ENCODE data around the gene ACIN1. TPM values are rescaled to one million over a fixed set of nuclear protein-coding genes. Genes with fewer than 3 reads are reported as not detected.
A peak's percentile ranks its signal among the peaks of the same experiment; 100 is the strongest.

ACIN1 gene
- polyA plus RNA-seq, 4 donors: 53.8 to 228 (median 84.7) TPM

- DNase-seq: no peak
- Histone ChIP-seq H3K4me3 (ENCODE audit: low read depth in 1 of 3, low read length in 3 of 3) (peak overlapping the region; percentile 64 to 91 (median 67)), H3K27me3 (ENCODE audit: control insufficient read depth in 3 of 3, insufficient read depth in 3 of 3, low read length in 3 of 3) (no peaks in the 10 kb centered on the region), H3K27ac (ENCODE audit: low read depth in 1 of 3, low read length in 2 of 3) (peak overlapping the region; percentile 35 to 91 (median 91)), H3K36me3 (ENCODE audit: control insufficient read depth in 3 of 3, insufficient read depth in 2 of 3, low read depth in 1 of 3, low read length in 3 of 3) (peaks cover 3 to 30% (median 4%) of the 10 kb centered on the region in 3 donors), H3K4me1 (ENCODE audit: control insufficient read depth in 3 of 3, insufficient read depth in 2 of 3, low read depth in 1 of 3, low read length in 2 of 3) (peaks cover 4 to 10% (median 8%) of the 10 kb centered on the region in 3 donors), H3K9me3 (ENCODE audit: control insufficient read depth in 2 of 2, insufficient read depth in 1 of 2, low read depth in 1 of 2, low read length in 1 of 2) (no peaks in the 10 kb centered on the region)
- no peak for FAIRE-seq
- 33 to 38% (median 37%) methylated on average over 17 of the region's 17 CpGs for WGBS, 3 donors
Observed at GRCh38 chr14:23033801-23034497, 61.0 kb downstream of the ACIN1 start.

- no peaks in the 10 kb centered on the region for H3K9me3 ChIP-seq (ENCODE audit: control insufficient read depth in 2 of 2, insufficient read depth in 1 of 2, low read depth in 1 of 2, low read length in 1 of 2)
- WGBS, 3 donors: 90 to 94% (median 93%) methylated on average over 10 of the region's 10 CpGs
- H3K36me3 ChIP-seq (ENCODE audit: control insufficient read depth in 3 of 3, insufficient read depth in 2 of 3, low read depth in 1 of 3, low read length in 3 of 3): peaks cover 5 to 30% (median 7%) of the 10 kb centered on the region in 3 donors
- H3K4me3 ChIP-seq (ENCODE audit: low read depth in 1 of 3, low read length in 3 of 3): no peak overlapping the region
- no peak overlapping the region for H3K27ac ChIP-seq (ENCODE audit: low read depth in 1 of 3, low read length in 2 of 3)
- peaks cover 4 to 11% (median 10%) of the 10 kb centered on the region in 3 donors for H3K4me1 ChIP-seq (ENCODE audit: control insufficient read depth in 3 of 3, insufficient read depth in 2 of 3, low read depth in 1 of 3, low read length in 2 of 3)
- DNase-seq: no peak
- H3K27me3 ChIP-seq (ENCODE audit: control insufficient read depth in 3 of 3, insufficient read depth in 3 of 3, low read length in 3 of 3): no peaks in the 10 kb centered on the region
- FAIRE-seq: no peak
Observed at GRCh38 chr14:23033251-23033727, 61.6 kb downstream of the ACIN1 start.

- WGBS, 3 donors: 98% methylated on average over 4 of the region's 4 CpGs
- Histone ChIP-seq H3K36me3 (ENCODE audit: control insufficient read depth in 3 of 3, insufficient read depth in 2 of 3, low read depth in 1 of 3, low read length in 3 of 3) (peaks cover 7 to 39% (median 9%) of the 10 kb centered on the region in 3 donors), H3K27me3 (ENCODE audit: control insufficient read depth in 3 of 3, insufficient read depth in 3 of 3, low read length in 3 of 3) (no peaks in the 10 kb centered on the region), H3K27ac (ENCODE audit: low read depth in 1 of 3, low read length in 2 of 3) (no peak overlapping the region), H3K4me3 (ENCODE audit: low read depth in 1 of 3, low read length in 3 of 3) (no peak overlapping the region), H3K4me1 (ENCODE audit: control insufficient read depth in 3 of 3, insufficient read depth in 2 of 3, low read depth in 1 of 3, low read length in 2 of 3) (peaks cover 4 to 11% (median 10%) of the 10 kb centered on the region in 3 donors), H3K9me3 (ENCODE audit: control insufficient read depth in 2 of 2, insufficient read depth in 1 of 2, low read depth in 1 of 2, low read length in 1 of 2) (no peaks in the 10 kb centered on the region)
- no peak for DNase-seq
- FAIRE-seq: no peak
Observed at GRCh38 chr14:23030936-23031335, 64.0 kb downstream of the ACIN1 start.

- Histone ChIP-seq H3K36me3 (ENCODE audit: control insufficient read depth in 3 of 3, insufficient read depth in 2 of 3, low read depth in 1 of 3, low read length in 3 of 3) (peaks cover 10 to 50% (median 14%) of the 10 kb centered on the region in 3 donors), H3K27me3 (ENCODE audit: control insufficient read depth in 3 of 3, insufficient read depth in 3 of 3, low read length in 3 of 3) (no peaks in the 10 kb centered on the region), H3K9me3 (ENCODE audit: control insufficient read depth in 2 of 2, insufficient read depth in 1 of 2, low read depth in 1 of 2, low read length in 1 of 2) (no peaks in the 10 kb centered on the region), H3K4me3 (ENCODE audit: low read depth in 1 of 3, low read length in 3 of 3) (no peak overlapping the region), H3K4me1 (ENCODE audit: control insufficient read depth in 3 of 3, insufficient read depth in 2 of 3, low read depth in 1 of 3, low read length in 2 of 3) (peaks cover 3 to 20% (median 9%) of the 10 kb centered on the region in 3 donors), H3K27ac (ENCODE audit: low read depth in 1 of 3, low read length in 2 of 3) (no peak overlapping the region)
- FAIRE-seq: no peak
- WGBS, 3 donors: 60 to 87% (median 69%) methylated on average over 2 of the region's 2 CpGs
- no peak for DNase-seq
Observed at GRCh38 chr14:23028799-23029198, 66.1 kb downstream of the ACIN1 start.

- peak overlapping the region in 1 of 3 donors; percentile 57 for H3K27ac ChIP-seq (ENCODE audit: low read depth in 1 of 3, low read length in 2 of 3)
- DNase-seq (peak in 1 of 2 donors; percentile 60), FAIRE-seq (no peak)
- H3K4me3 ChIP-seq (ENCODE audit: low read depth in 1 of 3, low read length in 3 of 3): no peak overlapping the region
- H3K36me3 ChIP-seq (ENCODE audit: control insufficient read depth in 3 of 3, insufficient read depth in 2 of 3, low read depth in 1 of 3, low read length in 3 of 3): peaks cover 8 to 34% (median 13%) of the 10 kb centered on the region in 3 donors
- no peaks in the 10 kb centered on the region for H3K9me3 ChIP-seq (ENCODE audit: control insufficient read depth in 2 of 2, insufficient read depth in 1 of 2, low read depth in 1 of 2, low read length in 1 of 2)
- H3K4me1 ChIP-seq (ENCODE audit: control insufficient read depth in 3 of 3, insufficient read depth in 2 of 3, low read depth in 1 of 3, low read length in 2 of 3): peaks cover 0 to 13% (median 3%) of the 10 kb centered on the region in 3 donors
- 72 to 86% (median 85%) methylated on average over 4 of the region's 4 CpGs for WGBS, 3 donors
- H3K27me3 ChIP-seq (ENCODE audit: control insufficient read depth in 3 of 3, insufficient read depth in 3 of 3, low read length in 3 of 3): no peaks in the 10 kb centered on the region
Observed at GRCh38 chr14:23025151-23025814, 69.7 kb downstream of the ACIN1 start.

- Histone ChIP-seq H3K4me3 (ENCODE audit: low read depth in 1 of 3, low read length in 3 of 3) (no peak overlapping the region), H3K36me3 (ENCODE audit: control insufficient read depth in 3 of 3, insufficient read depth in 2 of 3, low read depth in 1 of 3, low read length in 3 of 3) (peaks cover 8 to 30% (median 13%) of the 10 kb centered on the region in 3 donors), H3K4me1 (ENCODE audit: control insufficient read depth in 3 of 3, insufficient read depth in 2 of 3, low read depth in 1 of 3, low read length in 2 of 3) (peaks cover 0 to 13% (median 3%) of the 10 kb centered on the region in 3 donors), H3K27ac (ENCODE audit: low read depth in 1 of 3, low read length in 2 of 3) (peak overlapping the region in 1 of 3 donors; percentile 57), H3K9me3 (ENCODE audit: control insufficient read depth in 2 of 2, insufficient read depth in 1 of 2, low read depth in 1 of 2, low read length in 1 of 2) (no peaks in the 10 kb centered on the region), H3K27me3 (ENCODE audit: control insufficient read depth in 3 of 3, insufficient read depth in 3 of 3, low read length in 3 of 3) (no peaks in the 10 kb centered on the region)
- no peak for FAIRE-seq
- DNase-seq: no peak
- WGBS, 3 donors: 74 to 81% (median 75%) methylated on average over 7 of the region's 7 CpGs
Observed at GRCh38 chr14:23024612-23025075, 70.3 kb downstream of the ACIN1 start.

- no peaks in the 10 kb centered on the region for H3K27me3 ChIP-seq (ENCODE audit: control insufficient read depth in 3 of 3, insufficient read depth in 3 of 3, low read length in 3 of 3)
- WGBS, 3 donors: 92 to 94% (median 94%) methylated on average over 2 of the region's 2 CpGs
- no peaks in the 10 kb centered on the region for H3K9me3 ChIP-seq (ENCODE audit: control insufficient read depth in 2 of 2, insufficient read depth in 1 of 2, low read depth in 1 of 2, low read length in 1 of 2)
- no peak overlapping the region for H3K27ac ChIP-seq (ENCODE audit: low read depth in 1 of 3, low read length in 2 of 3)
- H3K36me3 ChIP-seq (ENCODE audit: control insufficient read depth in 3 of 3, insufficient read depth in 2 of 3, low read depth in 1 of 3, low read length in 3 of 3): peaks cover 8 to 25% (median 9%) of the 10 kb centered on the region in 3 donors
- DNase-seq (no peak), FAIRE-seq (no peak)
- no peak overlapping the region for H3K4me3 ChIP-seq (ENCODE audit: low read depth in 1 of 3, low read length in 3 of 3)
- H3K4me1 ChIP-seq (ENCODE audit: control insufficient read depth in 3 of 3, insufficient read depth in 2 of 3, low read depth in 1 of 3, low read length in 2 of 3): peaks cover 0 to 13% (median 3%) of the 10 kb centered on the region in 3 donors
Observed at GRCh38 chr14:23023795-23024152, 71.2 kb downstream of the ACIN1 start.

GRCh38 chr14:23023022-23023794, 71.7 kb downstream of the ACIN1 start:
- no peak for FAIRE-seq
- Histone ChIP-seq H3K27ac (ENCODE audit: low read depth in 1 of 3, low read length in 2 of 3) (no peak overlapping the region), H3K4me3 (ENCODE audit: low read depth in 1 of 3, low read length in 3 of 3) (no peak overlapping the region), H3K4me1 (ENCODE audit: control insufficient read depth in 3 of 3, insufficient read depth in 2 of 3, low read depth in 1 of 3, low read length in 2 of 3) (peaks cover 0 to 13% (median 0%) of the 10 kb centered on the region in 3 donors), H3K27me3 (ENCODE audit: control insufficient read depth in 3 of 3, insufficient read depth in 3 of 3, low read length in 3 of 3) (no peaks in the 10 kb centered on the region), H3K9me3 (ENCODE audit: control insufficient read depth in 2 of 2, insufficient read depth in 1 of 2, low read depth in 1 of 2, low read length in 1 of 2) (no peaks in the 10 kb centered on the region), H3K36me3 (ENCODE audit: control insufficient read depth in 3 of 3, insufficient read depth in 2 of 3, low read depth in 1 of 3, low read length in 3 of 3) (peaks cover 5 to 25% (median 7%) of the 10 kb centered on the region in 3 donors)
- 82 to 88% (median 87%) methylated on average over 8 of the region's 8 CpGs for WGBS, 3 donors
- DNase-seq: no peak
